Measurements from ENCODE around the gene CRHR1.

Gene CRHR1

DNA sequence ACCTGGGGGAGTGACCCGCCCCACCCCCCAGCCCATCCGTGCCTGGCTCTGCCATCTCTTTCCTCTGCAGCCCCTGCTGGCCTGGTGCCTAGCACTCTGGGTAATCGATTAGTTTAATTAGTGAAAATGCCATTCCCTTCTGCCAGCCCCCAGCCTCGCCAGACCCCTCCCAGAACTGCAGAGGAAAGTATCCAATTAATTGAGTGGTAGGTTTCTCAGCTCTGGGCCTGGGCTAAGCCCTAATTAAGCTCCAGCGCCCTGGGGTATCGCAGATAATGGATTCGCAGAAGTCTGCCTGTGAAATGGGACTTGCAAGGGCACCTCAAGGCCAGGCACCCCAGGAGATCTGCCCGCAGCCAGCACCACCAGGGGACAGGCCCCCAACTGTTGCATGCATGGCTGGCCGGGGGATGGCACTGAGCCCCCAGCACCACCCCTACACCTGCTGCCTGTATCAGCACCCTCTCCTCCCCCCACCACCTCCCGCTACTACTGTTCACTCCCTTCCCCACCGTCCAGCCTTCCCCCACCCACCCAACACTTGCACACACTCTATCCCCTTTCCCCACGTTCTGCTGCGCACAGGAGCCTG, 40.9 kb downstream of the CRHR1 start:
- DNase-seq: no peak

DNA sequence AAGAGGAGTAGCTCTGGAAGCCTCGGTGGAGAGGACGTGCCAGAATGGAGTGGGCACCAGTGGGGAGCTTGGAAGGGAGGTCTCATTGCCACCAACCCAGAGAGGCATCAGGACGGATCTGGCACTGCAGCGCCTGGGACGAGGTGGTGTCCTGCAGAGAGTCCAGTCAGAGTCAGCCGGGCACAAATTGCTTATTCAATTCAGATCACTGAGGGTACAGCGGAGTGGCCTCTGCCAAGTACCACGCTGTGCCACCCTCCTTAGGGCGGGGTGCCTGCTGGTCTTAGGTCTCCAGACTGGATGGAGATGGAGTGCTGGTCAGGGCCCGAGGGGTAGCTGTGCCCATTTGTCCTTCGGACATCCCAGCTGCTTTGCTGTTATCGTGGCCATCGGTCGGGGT, 41.7 kb downstream of the CRHR1 start:
- DNase-seq: no peak

DNA sequence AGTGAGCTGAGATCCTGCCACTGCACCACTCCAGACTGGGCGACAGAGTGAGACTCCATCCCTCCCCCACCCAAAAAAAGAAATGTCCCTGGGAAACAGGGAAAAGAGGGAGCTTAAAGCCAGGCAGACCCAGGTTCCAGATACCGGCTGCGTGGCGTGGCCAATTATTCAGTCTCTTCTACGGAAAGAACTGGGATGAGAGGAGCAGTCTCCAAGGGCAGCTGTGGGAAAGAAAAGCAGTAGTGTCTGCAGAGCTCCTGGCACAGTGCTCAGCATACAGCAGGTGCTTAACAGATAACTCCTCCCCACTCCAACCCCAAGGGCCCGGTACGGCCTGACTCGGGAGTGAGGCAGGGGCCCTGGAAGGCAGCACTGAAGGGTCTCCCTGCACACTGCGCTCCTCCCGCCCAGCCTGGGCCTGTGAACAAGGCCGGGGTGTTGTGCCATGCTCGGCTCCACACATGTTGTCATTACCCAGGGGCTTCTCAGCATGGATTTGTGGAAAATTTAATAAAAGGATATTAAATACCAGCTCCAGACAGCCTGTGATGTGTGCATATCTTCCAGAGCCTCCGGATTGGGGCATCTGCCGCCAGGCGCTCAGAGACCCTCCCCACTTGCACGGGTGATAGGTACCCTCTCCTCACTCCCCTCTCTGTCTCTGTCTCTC, 42.9 kb downstream of the CRHR1 start:
- DNase-seq: no peak

DNA sequence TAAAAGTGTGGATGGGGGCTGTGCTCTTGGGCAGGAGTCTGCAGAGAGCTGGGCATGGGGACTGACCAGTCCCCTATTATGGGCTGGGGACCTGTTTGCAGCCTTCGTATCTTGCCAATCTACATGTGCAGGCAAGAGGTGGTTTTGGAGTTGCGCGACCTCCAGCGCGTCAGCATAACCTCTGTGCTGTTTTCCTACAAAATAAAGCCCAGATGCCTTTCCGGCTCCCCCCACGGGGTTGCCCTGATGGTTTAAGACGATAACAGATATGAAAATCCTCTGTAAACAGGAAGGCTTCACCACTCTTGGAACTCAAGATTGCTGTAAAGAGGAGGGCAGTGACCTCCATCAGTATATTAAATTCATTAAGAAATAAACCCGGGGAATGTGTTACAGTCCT, 44.1 kb downstream of the CRHR1 start:
- DNase-seq: no peak

DNA sequence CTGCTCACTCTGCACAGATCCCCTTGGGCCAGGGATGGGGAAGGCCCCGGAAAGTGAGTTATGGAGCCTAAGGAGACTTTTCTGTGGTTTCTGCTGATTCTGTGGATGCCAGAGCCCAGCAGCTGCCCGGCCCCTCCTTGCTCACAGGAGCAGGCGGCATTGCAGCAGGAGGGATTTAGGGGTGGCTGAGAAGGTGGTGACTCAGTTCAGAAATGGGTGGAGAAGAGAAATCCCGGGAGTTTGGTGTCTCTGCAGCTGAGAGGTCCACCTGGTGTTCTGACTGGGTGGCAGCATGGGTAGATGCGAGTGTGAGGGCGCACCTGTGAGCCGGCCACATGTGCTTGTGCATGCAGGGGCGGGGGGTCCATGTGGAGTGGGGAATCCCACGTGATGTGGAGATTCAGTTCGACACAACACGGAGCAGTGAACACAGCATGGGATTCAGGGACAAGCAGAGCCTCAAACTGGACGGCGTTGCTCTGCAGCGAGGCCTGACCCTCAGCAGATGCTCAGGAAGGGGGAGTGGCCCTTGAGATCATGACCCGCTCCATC, 44.5 kb downstream of the CRHR1 start:
- no peak for DNase-seq

DNA sequence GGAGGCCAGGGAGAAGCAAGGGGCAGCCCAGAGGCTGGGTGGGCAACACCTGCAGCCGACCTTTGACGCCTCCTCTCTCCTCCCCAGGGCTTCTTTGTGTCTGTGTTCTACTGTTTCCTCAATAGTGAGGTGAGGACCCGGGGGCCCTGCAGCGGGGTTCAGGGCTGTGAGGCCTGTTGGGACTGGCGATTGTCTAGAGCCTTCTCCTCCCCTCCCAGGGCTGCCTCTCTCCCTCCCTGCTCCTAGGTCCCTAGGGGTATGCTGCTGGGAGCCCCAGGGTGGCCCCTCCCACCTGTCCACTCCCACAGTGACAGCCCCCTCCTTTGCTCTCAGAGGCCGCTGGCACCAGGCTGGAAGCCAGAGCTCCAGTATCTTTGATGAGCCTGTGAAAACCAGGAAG, 49.8 kb downstream of the CRHR1 start:
- DNase-seq: no peak

DNA sequence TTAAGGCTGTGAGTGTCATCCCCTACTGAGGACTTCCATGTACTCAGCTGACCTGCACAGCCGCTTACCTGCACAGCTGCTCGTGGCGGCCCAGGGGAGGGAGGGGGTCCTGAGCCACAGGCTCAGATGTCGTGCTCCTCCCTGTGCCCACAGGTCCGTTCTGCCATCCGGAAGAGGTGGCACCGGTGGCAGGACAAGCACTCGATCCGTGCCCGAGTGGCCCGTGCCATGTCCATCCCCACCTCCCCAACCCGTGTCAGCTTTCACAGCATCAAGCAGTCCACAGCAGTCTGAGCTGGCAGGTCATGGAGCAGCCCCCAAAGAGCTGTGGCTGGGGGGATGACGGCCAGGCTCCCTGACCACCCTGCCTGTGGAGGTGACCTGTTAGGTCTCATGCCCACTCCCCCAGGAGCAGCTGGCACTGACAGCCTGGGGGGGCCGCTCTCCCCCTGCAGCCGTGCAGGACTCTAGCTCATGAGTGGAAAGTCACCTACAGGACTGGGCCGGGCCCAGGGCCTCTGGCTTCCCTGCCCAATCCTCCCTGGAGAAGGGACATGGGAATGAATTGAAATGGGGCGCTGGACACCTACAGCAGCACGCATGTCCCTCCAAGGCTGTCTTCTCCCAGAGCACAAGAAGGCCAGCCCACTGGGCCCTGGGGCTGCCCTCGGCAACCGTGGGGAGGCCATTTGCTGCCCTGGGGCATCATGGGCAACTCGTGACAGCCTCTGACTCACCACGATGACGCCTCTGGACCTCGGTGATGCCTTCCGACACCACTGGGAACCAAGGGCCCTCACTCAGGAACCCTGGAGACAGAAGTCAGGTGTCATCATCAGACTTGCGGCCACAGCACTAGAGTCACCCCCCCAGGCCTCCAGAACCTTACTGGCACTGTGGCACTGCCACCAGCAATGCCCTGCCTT, 50.6 kb downstream of the CRHR1 start:
- DNase-seq: no peak

DNA sequence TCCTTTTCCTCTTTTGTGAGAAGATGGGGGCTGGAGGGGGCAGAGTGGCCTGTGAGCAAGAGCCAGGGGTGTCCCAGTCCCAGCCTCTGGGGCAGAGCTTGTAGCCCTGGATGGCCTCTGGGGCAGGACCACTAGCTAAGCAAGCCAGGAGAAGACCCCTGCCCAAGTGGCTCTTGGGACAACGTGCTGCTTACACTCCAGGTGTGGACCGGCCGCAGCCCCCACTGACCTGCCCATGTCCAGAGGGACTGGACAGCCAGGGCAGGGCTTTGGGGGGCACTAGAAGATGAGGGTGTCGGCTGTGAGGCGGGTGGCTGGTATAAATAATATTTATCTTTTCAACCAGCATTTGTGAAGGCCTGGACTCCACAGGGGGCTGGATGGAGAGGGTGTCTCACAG, 51.4 kb downstream of the CRHR1 start:
- DNase-seq: no peak

DNA sequence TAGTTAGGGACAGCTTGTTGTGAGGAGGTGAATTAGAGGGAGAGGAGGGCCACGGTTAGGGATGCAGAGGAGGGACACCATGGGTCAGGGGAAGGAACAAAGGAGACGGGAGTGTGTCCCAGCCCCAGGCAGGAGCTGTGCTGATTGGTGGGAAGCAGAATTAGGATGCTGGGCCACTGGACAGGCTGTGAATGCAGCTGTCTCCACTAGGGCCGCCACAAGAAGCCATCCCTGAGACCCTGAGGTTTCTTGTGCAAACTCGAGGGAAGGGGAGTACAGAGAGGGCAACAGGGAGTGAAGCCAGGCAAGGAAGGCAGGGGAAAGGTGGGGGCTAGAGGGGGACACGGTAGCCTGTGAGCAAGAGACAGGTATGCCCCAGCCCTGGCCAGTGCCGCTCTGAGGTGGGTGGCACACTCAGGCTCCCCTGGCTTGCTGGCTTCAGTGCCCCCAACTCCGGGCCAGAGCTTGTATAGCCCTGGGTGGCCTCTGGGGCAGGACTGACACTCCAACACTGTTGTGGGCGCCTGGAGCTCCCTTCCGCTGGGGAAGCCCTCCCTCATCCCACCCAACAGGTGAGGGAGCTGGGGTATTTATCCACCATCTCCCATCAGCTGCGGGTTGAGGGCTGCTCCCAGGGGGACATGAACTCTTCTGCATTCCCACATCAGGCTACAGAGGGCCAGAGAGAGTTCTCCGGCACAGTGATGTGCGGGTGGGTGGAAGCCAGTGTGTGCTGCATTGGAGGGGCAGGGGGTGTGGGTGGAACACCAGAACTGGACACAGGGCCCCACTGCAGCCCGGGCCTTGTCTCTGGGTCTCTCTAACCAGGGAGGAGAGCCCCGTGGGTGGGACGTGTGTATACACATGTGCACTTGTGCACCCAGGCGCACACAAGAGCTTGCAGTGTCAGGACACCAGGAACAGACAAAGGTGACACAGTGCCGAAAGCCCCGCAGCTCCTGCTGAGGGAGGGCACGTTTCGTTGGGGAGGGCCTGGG, 52.2 kb downstream of the CRHR1 start:
- DNase-seq: no peak

DNA sequence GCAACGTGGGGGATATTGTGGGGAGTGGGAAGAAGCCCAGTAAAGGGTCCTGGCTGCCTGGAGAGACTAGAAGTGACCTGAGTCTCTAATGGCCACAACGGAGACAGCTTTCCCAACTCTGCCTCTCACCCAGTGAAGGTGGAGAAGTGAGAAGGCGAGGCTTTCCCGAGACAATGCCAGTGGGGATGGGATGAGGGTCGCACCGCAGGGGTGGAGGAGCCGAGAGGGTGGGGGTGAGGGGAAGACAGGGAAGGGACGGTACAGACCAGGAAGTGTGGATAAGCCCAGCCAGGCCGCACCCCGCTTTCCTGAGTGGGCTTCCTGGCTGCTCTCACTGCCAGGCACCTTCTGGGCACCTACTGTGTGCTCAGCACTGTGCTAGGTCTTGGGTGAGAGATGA, 53.1 kb downstream of the CRHR1 start:
- no peak for DNase-seq

DNA sequence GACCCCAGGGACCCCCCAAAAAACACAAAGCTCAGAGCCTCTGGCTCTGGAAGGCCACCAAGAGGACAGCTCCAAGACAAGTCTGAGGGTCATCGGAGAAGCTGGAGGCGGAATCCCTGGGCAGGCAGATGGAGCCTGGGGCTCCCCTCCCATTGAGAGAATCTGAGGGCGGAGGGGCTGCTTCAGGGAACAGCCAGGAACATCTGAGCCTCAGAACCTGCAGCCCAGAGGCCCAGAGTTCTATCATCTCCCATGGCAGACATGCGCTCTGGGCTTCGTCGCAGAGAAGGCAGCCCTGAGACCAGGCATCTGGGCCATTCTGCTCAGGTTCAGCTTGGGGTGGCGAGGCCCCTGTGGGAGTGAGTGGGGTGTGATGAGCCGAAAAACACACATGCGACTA, 53.5 kb downstream of the CRHR1 start:
- DNase-seq: no peak

DNA sequence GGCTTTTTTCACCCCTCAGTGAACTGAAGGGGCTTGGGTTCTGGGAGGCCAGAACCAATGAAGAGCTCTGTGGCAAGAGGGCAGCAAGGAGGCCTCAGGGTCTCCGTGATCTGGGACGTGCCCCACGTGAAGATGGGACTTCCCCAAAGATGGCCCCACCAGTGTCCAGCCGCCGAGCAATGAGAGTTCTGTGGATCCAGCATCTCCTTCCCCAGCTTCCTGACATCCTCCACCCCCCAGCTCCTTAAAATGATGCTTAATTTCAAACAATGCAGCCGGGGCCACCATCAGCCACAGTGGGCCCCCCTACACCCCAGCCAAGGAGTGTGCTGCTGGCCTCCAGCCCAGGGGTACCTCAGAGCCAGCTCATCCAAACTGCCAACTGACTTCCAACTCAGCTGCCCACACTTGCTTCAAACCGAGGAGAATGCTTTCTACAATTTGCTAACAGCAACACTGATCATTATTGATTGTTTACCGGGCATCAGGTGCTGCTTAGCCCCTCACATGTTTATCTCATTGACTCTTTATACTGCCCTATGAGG, 54.7 kb downstream of the CRHR1 start:
- no peak for DNase-seq

DNA sequence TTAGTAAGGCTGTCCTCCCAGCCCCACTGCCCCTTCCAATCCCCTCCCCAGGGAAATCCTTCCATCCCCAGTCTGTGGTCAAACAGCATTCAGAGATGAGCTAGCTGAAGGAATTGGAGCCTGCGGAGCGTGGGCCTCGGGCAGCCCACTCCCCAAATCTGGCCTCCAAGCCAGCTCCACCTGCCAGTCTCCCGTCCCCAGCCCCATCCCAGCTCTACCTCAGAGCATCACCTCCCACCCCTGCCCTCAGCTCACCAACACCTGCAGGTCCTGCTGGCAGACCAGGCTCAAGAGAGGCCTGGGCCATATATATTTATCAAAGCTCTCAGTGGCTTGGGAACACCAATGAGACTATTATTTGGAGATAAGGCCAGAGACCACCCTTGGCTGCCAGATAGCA, 55.3 kb downstream of the CRHR1 start:
- no peak for DNase-seq

DNA sequence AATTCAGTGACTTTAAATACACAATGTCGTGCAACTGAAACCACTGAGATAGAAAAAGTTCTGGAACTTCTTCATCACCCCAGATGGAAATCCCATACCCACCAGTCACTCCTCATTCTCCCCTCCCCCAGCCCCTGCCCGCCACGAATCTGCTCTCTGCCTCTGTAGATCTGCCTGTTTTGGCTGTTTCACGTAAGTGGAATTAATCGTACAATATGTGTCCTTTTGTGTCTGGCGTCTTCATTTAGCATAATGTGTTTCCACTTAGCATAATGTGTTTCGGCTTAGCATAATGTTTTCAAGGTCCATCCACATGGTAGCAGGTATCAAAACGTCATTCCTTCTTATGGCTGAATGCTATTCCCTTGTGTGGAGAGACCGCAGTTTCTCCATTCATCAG, 57.1 kb downstream of the CRHR1 start:
- DNase-seq: no peak

DNA sequence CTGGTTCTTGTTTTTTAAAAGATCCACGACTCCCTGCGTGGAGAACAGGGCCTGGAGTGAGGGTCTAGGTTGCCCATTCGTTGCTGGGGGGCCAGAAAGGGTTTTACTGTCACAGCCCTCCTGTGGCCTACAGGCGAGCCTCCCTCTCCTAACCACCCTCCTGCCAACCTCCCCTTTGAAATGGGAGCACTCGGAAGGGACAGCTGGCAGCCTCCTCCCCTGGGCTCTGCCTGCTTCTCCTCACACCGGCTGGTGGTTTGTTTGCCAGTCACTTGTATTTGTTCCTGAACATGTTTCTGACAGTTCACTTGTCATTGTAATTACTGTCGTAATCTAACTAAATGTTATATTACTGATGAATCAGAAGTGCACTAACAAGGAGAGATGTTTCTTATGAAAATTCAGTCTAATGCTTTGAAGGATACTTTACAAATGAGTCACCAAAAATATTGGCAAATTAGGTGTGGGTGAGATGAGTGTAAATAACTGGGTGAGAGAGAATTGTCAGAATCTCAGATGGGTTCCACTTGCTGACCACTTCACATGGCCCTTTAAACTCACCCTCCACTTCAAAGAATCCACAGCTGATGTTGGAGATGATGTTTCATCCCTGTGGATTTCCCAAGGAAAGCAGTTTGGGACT, 57.9 kb downstream of the CRHR1 start:
- no peak for DNase-seq

DNA sequence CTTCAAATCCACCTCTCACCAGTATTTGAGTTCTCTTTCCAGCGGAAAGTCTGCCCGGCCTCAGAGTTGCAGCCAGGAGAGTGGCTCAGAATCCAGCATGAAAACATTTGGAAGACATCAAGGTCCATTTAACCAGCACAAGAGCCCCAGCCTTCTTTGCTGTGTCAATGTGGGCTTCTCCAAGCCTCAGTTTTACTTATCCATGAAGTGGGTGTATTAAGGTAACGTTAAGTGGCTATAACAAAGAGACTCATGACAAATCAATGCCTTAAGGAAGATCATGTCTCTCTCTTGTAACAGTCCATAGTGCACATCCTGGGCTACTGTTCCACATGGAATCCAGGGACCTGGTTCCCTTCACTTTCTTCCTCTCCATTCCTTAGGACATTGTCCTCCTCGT, 59.6 kb downstream of the CRHR1 start:
- no peak for DNase-seq

DNA sequence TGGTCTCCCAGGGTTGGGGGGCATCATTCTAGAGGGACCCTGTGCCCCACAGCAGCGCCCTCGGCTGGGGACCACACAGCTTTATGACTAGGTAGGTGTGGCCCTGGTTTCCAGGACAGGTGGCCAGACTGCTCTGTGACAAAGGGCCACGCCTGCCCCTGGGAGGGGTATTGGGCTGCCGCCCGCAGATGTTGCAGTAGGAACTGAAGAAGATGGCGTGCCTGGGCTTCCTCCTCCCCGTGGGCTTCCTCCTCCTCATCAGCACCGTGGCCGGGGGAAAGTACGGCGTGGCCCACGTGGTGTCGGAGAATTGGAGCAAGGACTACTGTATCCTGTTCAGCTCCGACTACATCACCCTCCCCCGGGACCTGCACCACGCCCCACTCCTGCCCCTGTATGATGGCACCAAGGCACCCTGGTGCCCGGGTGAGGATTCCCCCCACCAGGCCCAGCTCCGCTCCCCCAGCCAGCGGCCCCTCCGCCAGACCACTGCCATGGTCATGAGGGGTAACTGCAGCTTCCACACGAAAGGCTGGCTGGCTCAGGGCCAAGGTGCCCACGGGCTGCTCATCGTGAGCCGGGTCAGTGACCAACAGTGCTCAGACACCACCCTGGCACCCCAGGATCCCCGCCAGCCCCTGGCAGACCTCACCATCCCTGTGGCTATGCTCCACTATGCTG, 60.7 kb downstream of the CRHR1 start, which contains the start of gene SPPL2C:
Gene SPPL2C (plus strand): TSS at position 187 of the 681 bp plus-strand sequence. CDS start 26 bp downstream, at position 213.
- DNase-seq: no peak

DNA sequence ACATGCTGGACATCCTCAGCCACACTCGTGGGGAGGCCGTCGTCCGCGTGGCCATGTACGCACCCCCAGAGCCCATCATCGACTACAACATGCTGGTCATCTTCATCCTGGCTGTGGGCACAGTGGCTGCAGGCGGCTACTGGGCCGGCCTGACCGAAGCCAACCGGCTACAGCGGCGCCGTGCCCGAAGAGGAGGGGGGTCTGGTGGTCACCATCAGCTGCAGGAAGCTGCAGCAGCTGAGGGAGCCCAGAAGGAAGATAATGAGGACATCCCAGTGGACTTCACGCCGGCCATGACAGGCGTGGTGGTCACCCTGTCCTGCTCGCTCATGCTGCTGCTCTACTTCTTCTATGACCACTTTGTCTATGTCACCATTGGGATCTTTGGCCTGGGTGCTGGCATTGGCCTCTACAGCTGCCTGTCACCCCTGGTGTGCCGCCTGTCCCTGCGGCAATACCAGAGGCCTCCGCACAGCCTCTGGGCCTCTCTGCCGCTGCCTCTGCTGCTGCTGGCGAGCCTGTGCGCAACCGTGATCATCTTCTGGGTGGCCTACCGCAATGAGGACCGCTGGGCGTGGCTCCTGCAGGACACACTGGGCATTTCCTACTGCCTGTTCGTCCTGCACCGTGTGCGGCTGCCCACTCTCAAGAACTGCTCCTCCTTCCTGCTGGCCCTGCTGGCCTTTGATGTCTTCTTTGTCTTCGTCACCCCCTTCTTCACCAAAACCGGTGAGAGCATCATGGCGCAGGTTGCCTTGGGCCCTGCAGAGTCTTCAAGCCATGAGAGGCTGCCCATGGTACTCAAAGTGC, 61.5 kb downstream of the CRHR1 start:
- DNase-seq: no peak

DNA sequence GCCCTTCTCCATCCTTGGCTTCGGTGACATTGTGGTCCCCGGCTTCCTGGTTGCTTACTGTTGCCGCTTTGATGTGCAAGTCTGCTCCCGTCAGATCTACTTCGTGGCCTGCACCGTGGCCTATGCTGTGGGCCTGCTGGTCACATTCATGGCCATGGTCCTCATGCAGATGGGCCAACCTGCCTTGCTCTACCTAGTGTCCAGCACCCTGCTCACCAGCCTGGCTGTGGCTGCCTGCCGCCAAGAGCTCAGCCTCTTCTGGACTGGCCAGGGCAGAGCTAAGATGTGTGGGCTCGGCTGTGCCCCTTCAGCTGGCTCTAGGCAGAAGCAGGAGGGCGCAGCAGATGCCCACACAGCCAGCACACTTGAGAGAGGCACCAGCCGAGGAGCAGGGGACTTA, 62.1 kb downstream of the CRHR1 start:
- no peak for DNase-seq

DNA sequence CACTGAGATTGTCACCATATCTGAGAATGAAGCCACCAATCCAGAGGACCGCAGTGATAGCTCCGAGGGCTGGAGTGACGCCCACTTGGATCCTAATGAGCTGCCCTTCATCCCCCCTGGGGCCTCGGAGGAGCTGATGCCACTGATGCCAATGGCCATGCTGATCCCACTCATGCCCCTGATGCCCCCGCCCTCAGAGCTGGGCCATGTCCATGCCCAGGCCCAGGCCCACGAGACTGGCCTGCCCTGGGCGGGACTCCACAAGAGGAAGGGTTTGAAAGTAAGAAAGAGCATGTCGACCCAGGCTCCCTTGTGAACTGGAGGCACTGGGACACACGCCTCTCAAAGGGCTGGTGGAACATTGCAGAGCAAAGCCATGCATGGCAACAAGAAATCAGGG, 62.5 kb downstream of the CRHR1 start:
- no peak for DNase-seq

Data from GOT3 (cell line).